ENCODE measurements around the gene SNIP1.
"Not testable (repeated sequence)": the region's sequence is repeated elsewhere in the genome, so short reads cannot be mapped to it uniquely, and the experiment has no call there.

The SNIP1 gene, protein sequence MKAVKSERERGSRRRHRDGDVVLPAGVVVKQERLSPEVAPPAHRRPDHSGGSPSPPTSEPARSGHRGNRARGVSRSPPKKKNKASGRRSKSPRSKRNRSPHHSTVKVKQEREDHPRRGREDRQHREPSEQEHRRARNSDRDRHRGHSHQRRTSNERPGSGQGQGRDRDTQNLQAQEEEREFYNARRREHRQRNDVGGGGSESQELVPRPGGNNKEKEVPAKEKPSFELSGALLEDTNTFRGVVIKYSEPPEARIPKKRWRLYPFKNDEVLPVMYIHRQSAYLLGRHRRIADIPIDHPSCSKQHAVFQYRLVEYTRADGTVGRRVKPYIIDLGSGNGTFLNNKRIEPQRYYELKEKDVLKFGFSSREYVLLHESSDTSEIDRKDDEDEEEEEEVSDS

DNA sequence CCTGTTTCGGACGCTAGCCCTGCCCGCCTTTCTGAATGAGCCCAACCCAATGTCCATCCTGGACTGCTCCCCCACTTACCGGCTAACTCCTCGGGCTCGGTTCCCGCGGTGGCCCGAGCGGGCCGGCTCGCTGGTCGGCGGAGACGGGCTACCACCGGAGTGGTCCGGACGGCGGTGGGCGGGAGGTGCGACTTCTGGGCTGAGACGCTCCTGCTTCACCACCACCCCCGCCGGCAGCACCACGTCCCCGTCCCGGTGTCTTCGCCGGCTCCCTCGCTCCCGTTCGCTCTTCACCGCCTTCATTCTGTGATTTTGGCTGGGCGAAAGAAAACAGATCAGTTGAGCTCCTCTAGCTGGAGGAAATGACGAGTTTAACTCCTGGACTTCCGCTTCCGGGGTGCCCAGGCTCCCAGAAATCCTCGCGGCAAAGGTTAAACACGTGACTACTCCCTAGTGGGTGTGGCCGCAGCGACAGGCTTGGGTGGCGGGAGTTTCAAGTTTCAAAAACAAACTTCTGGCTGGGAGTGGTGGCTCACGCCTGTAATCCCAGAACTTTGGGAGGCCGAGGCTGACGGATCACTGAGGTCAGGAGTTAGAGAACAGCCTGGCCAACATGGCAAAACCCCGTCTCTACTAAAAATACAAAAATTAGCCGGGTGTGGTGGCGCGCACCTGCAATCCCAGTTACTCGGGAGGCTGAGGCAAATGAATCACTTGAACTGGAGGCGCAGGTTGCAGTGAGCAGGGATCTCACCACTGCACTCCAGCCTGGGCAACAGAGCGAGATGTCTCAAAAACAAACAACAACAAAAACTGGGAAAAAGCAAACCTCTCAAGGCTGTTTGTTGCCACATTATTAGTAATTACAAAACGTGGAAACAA lies at the start of gene SNIP1:
SNIP1 (minus strand) TSS at position 367 of the 882 bp plus-strand sequence; CDS start at position 303, 64 bp downstream.
- peak; percentile 94 for DNase-seq

DNA sequence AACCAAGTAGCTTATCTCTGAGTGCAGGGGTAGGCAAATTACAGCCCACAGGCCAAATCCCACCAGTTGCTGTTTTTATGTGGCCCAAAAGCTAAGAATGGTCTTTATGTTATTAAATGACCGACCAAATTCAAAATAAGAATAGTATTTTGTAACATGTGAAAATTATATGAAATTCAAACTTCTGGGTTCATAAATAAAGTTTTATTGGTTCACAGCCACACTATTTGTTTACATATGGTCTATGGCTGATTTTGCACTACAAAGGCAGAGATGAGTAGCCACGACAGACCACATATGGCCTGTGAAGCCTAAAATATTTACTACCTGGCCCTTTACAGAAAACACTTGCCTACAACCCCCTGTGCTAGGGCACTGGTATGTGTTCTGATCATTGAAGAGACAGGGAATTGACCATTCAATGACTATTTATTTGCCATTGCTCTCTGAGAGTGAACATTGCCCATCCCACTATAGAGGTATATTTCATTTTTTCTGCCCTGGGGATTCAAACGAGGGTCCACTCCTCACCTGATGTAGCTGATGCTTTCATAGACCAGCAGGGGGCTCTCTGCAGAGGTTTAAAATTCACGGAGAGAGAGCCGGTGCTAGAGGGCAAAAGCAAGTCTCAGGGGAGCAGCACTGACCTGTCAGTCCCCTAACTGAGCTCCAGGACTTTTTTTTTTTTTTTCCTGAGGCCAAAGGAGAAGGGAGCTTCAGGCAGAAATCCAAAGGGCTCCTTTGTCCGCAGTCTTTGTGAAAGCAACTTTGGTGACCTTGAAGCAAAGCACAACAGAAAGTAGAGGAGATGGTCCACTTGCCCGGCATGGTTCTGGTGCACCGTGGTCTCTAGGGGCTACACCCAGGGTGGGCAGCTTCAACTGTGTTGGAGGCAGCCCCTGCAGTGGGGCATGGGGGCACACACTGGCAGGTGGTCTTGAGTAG lies 48.9 kb upstream of the SNIP1 start:
- peak; percentile 67 for DNase-seq

DNA sequence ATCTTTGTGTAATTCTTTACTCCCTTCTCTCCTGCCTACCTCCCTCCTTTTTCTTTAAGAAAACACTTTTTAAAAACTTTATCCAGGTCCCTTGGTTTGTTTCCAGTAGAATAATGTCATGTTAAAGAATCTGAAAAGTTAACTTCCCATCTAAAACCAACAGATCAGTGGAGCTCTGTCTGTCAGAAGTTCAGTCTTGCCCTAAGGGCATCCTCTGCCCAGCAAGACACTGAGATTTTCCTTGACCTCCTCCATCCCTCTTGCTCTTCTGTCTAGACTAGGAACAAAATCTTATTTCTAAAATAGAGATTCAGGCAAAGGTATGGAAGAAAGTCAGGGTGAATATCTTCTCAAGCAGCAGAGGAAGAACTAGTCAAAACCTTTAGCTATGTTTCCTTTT lies 47.3 kb upstream of the SNIP1 start:
- DNase-seq = no peak

DNA sequence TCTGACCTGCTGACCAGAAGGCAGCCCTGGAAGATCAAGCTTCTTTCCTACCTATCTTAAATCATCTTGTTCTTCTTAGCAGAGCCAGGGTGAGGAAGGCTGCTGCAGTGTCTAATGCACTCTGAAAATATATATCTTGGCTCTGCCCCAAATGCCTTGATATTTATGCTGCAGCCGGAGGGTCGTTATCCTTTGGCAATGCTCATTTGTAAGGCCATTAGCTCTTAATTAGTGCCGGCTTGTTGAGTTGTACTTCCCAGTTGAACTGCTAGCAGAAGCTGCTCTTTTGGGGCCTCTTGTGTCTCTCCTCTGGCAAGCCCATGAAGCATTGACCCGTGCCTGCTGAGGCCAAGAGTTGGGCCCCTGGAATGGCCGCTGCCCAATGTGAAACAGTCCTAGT lies 45.8 kb upstream of the SNIP1 start:
- no peak for DNase-seq

DNA sequence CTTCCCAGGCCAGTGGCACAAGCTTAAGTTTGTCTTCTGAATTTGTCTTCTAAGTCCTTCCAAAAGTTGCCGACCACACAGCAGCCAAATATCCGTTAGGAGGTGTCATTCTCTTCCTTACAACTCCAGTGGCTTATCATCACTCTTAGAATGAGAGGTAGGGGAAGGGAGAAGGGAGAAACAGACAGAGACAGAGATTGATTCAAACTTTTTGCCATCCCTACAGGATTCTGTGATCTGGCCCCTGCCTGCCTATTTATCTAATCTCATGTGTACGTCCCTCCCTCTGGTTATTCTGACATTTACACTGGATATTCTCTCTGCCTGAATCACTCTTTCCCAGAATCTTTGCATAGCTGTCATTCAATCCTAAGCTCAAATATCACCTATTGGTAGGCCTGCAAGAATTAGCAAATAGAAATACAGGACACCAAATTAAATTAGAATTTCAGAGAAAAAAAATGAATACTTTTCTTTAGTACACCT lies 42.1 kb upstream of the SNIP1 start:
- no peak for DNase-seq

DNA sequence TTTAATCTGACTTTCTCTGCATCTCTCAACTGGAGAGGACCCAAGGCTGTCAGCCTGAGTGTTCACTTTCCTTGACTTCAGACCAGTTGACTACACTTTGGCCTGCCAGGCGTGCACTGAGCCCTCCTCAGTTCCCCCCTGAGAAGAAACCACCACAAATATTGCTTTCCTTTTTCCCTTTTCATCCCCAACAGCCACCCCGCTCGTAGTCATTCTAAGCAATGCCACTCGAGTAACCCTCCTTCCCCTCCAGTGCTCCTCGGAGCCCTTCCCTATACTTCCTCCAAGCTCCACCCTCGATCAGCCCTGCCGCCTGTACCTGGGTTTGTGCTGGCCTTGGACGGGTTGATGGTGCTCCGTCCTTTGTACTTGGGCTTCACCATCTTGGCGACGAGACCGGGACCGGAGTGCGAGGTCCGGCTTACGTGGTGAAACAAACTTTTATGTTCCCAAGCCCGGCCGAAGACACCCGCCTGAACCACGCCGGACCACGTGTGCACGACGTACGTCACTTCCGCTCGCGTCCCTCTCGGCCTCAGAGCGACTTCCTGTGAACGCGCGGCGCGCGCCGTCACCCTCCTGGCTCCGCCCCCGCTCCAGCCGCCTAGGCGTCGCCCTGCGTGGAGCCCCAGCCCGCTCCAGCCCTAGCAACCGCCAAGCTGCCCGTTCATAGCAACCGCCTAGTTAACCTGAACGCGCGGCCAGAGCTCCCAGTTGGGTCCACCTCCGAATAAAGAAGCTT lies 41.5 kb upstream of the SNIP1 start, which contains the start of gene GNL2:
GNL2 (minus strand) TSS at position 498 of the 742 bp plus-strand sequence; CDS start at position 383, 115 bp downstream.
- peak; percentile 97 for DNase-seq

DNA sequence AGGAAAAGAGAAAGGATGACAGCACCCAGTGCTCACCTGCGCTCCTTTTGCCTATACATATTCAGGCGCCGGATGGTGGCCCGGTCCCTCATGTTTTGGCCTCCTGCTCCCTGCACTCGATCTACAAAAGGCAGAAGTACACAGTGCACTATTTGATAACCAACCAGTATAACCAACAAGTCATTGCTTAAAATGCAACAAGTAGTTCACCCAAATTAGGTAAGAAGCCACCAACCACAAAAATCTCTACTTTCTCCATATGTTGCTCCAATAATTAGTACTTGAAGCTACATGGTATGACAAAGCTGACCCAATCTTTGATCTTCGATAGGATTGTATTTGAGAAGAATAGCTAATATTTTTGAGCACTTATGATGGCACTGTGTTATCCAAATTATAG lies 39.6 kb upstream of the SNIP1 start:
- DNase-seq = no peak

DNA sequence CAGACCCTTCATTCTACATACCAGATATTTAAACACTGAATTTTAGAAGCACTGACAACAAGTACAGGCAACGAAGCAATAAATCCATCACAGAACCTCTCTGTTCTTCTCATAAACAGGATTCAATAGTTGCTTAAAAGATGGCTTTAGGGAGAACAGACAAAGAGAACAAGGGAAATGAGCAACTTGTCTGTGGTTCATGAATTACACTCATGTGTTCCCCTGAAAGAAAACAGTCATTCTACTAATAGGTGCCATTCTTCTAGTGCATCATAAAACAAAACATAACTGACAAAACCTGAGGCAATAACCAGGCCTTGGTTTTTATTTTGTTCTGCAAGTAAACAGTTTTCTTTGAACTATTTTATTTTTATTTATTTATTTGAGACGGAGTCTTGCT lies 34.8 kb upstream of the SNIP1 start:
- no peak for DNase-seq

DNA sequence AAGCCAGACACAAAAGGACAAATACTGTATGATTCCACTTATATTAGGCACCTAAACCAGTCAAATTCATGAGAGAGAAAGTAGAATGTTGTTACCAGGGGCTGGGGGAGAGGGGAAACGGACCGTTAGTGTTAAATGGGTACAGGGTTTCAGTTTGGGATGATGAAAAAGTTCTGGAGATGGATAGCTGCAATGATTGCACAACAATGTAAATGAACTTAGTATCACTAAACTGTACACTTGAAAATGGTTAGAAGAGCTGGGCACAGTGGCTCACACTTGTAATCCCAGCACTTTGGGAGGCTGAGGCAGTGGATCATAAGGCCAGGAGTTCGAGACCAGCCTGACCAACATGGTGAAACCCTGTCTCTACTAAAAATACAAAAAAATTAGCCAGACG lies 30.5 kb upstream of the SNIP1 start:
- DNase-seq = not testable (repeated sequence)

DNA sequence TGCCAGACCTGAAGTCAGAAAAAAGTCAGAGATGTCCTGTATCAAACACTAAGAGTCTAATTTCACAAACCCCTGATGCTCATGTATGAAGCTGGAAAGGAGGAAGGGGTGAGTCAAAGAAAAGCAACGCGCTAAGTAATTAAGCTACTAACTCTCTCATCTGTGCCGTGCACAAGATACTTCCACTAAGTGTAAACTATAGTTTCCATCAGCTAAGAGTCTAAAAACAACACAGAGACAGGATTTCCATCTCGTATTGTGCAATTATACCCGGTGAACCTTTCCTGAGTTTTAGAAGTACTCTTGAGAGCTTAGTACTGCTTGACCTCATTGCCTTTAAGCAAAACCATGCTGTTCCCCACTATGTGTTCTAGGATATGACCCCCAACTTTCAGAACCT lies 21.6 kb upstream of the SNIP1 start:
- no peak for DNase-seq

DNA sequence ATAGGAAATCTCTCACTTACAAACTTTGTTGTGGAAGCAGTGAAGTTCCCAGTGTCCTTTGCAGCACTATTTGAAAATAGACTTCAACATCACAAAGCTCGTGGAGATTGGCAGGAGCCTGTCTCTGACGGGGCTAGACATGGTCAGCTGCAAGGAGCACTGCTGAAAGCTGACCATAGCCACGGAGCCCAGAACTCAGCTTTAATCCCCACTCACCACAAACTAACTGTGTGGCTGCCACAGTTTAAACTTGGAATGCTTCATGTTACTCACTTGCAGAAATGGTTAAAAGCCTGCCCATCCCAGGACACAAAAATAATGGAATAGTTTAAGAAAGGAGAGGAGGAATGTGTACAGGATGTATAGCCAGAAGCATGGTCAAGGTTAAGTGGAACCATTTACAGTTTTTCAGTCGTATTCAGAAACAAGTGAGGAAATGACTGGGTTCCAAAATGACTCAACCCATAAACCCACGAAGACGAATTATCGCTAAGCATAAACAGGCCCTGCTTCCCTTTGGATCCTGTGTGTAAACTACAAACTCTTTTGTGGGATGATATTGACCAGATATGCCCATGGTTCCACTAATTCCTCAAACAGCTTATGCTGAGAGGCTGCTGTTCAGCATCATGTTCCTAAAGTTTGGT lies 20.9 kb upstream of the SNIP1 start:
- no peak for DNase-seq

DNA sequence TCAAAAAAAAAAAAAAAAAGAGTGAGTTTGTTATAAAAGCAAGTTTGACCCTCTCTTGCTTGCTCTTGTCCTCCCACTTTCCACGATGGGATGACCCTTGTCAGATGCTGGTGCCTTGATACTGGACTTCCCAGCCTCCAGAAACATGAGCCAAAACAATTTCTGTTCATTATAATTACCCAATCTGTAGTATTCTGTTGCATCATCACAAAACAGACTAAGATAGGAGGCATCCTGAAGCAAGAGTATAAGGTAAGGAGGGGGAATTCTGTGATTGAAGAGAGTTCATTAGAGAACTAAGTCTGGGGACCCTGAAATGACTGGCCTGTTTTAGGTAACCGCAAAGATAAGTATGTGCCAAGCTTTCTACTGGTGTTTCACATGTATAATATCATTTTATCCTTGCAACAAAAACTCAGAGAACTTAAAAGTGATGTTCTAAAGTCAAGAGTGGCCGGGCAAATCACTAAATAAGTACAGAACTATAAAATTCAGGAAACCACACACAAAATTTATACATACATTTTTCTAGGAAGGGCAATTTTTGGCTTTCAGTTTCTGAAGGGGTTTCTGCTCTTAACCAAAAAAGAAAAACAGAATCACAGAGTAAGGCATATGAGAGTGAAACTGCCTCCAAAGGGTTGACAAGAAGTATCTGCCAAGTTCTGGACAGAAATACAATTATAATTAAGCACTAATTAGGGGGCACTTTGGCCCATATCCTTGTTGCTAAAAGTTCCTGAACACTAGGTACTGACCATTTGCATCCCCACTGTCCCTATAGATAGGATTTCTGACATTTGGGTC lies 16.6 kb upstream of the SNIP1 start:
- no peak for DNase-seq

DNA sequence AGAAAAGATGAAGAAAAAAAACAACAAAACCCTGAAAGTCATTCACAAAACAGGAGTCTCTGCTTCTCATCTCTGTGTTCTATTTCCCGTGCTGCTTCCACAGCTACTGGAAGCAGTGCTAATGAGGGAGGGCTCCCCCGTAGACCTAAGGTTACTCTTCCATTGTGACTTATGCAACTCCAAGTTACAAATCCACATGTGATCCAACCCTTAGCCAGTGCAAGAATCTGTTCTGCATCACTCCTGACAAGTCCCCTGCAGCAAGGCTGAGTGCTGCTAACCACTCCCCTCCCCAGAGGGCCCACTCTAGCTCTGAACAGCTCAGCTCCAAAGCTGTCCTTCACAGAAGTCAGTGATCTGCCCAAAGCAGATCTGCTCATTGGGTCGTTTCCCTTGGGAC lies 12.9 kb upstream of the SNIP1 start:
- DNase-seq = no peak

DNA sequence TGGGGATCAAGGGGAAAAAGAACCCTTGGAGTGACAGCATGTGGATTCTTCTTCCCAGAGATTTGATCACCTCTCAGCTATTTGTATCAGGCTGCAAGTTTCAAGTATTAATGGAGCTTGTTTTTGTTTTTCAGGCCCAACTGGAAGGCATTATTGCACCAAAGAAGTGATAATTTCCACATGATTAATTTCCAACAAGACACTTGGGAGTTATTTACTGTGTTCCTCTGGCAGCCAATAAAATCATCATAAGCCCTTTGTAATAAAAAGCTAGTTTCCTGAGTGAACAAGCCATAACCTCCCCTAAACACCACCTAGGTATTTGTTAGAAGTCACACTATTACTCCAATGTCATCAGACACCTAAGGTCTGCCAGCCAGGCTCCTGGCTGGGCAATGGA lies 10.8 kb upstream of the SNIP1 start:
- DNase-seq = no peak

DNA sequence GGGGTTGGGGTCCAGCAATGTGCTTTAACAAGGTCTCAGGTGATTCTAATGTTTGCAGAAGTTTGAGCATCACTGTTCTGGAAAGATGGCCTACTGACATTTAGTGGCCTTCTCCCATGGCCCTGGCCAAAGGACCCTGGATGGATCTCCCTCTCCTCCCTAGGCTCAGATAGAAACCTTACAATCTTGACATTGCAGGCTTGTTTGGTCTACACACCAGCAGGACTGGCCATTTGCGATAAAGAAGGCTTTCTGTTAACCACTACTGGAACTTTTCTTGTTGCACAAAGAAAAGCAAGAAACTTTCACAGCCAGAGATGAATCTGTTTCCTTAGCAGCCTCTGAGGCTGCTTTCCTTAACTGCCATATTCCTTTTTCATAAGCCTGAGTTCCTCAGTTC lies 8.9 kb upstream of the SNIP1 start:
- DNase-seq = no peak

DNA sequence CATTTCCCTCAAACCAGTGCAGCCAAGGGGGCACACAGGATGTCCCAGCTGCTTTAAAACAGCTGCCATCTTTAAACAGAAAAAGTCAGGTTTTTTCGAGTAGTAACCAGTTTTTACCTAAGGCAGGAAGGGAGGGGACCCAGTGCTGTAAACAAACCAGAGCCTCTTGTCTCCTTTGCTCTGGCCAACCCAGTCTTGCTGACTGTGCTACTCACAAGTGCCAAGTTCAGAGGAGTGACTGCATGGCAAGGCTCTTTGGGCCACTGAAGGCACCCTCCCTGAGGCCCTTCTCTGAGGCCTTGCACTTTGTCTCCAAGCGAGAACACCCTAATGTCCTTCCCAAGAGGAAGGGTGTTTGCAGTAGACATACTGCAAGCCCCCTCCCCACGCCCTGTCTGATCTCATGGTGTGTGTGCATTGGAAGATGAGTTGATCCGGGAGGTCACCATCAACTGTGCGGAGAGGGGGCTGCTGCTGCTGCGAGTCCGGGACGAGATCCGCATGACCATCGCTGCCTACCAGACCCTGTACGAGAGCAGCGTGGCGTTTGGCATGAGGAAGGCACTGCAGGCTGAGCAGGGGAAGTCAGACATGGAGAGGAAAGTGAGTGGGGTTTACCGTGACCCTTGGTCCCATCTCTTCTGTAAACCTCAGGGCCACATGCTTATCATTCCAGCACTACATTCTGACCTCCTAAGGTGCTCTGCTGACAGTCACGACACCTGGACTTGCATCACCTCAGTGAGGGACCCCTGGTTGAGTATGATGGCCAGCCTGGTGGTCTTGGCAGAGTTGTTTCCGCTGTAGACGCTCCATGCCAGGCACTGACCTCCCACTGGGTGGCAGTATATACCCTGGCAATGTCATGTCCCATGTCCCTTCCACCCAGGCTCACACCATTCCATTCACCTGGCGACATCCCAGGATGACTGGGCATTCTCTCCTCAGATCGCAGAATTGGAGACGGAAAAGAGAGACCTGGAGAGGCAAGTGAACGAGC lies 7.3 kb upstream of the SNIP1 start:
- DNase-seq = peak; percentile 28

DNA sequence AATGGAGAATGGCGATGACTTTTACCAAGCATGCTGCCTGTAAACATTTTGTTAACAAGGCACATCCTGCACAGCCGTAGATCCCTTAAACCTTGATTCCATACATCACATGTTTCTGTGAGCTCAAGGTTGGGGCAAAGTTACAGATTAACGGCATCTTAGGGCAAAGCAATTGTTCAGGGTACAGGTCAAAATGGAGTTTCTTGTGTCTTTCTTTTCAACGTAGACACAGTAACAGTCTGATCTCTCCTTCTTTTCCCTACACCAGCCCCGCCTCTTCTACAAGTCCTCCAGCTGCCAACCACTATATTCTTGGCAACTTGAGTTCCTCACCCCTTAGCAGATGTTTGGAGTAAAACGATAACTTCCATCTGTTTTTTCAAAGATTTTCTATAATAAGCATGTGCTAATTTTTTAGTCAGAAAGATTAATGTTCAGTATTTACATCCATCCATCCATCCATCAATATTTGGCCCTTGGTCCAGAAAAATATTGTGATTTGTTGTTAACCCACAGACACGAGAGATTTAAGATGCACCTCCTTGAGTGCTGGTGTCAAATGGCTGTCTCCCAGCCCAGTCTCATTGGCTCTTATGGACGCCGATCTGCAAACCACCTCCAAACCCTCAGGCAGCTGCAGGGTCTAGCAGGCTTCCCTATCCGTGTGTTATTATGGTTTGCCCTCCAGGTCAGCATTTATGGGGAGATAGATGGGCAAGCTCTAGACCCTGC lies 6.5 kb upstream of the SNIP1 start:
- DNase-seq = no peak

DNA sequence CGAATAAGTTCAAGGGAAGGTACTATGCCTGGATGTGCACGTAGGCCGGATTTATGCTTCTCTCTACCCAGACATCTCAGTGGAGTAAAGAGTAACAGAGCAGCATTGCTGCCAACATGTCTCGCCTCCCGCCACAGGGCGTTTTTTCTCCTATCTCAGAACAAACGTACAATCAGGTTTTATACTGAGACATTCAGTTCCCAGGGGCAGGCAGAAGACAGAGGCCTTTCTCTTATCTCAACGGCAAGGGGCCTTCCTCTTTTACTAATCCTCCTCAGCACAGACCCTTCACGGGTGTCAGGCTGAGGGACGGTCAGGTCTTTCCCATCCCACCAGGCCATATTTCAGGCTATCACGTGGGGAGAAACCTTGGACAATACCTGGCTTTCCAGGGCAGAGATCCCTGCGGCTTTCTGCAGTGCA lies 5.9 kb upstream of the SNIP1 start:
- DNase-seq = not testable (repeated sequence)

Measured in CD4-positive, alpha-beta T cell treated with Interleukin-10 for 1 hour (primary cell).